GM12874 (cell line): ENCODE data around the gene MICAL2.

Experiments used
- CTCF ChIP-seq: IDR thresholded peaks from 2 replicates; pipeline ENCODE4 v1.5.1; 2011; ENCODE audit warnings: low read depth, mild to moderate bottlenecking, control low read depth, low read length, moderate library complexity; ENCODE audit not compliant: insufficient read depth

Gene MICAL2, protein sequence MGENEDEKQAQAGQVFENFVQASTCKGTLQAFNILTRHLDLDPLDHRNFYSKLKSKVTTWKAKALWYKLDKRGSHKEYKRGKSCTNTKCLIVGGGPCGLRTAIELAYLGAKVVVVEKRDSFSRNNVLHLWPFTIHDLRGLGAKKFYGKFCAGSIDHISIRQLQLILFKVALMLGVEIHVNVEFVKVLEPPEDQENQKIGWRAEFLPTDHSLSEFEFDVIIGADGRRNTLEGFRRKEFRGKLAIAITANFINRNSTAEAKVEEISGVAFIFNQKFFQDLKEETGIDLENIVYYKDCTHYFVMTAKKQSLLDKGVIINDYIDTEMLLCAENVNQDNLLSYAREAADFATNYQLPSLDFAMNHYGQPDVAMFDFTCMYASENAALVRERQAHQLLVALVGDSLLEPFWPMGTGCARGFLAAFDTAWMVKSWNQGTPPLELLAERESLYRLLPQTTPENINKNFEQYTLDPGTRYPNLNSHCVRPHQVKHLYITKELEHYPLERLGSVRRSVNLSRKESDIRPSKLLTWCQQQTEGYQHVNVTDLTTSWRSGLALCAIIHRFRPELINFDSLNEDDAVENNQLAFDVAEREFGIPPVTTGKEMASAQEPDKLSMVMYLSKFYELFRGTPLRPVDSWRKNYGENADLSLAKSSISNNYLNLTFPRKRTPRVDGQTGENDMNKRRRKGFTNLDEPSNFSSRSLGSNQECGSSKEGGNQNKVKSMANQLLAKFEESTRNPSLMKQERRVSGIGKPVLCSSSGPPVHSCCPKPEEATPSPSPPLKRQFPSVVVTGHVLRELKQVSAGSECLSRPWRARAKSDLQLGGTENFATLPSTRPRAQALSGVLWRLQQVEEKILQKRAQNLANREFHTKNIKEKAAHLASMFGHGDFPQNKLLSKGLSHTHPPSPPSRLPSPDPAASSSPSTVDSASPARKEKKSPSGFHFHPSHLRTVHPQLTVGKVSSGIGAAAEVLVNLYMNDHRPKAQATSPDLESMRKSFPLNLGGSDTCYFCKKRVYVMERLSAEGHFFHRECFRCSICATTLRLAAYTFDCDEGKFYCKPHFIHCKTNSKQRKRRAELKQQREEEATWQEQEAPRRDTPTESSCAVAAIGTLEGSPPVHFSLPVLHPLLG

DNA sequence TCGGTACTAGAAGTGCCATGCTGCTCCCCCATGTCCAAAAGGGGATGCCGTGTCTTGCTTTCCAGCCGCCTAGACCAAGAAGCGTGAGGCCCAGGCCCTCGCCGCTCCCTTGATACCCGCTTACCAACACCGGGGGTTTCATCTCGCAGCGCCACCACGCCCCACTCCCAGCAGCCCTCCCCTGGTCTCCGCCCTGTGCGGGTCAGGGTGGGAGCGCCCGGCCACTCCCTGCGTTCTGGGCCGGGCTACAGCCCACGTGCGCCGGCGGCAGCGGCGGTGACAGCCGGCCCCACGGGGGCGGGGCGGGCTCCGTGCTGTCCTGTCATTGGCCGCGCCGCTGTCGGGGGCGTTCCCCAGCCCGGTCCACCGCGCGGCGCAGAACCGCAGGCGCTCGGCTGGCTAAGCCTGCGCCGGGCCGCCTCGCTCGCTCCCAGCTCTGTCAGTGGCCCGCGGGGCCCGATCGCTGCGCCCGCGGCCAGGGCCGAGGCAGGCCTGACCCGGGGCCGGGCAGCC, at the start of gene MICAL2:
MICAL2 (plus strand) TSS at position 390 of the 513 bp plus-strand sequence. CDS start 51,566 bp downstream, outside the sequence.
- no peak for TF ChIP-seq CTCF

DNA sequence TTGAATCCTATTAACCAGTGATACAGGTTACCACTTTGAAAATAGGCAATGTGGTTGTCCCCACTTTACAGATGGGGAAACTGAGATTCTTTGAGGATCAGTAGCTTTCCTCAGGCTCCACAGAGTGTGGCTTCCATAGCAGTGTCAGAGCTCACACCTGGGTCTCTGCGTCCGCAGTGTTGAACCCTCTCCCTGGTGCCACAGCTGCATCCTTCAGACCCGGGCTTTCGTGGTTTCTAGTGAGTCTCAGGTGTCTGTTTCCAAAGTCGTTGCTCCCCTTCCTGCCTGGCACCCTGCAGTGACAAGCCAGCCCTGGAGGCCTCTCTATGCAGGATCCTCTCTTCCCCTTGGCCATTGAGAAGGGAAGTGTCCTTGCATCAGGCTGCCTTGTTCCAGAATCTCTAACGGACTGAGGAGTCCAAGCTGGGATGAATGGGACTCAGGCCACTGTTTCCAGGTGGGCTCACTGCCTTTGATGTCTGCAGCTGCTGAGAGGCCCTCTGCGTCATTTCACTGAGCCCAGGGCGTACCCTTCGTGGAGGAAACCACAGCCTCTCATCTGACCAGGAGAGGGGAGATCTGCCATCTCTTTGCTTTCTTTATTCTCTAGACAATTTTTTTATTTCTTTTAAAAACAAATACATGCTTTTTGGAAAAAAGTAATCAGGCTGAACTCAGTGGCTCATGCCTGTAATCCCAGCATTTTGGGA, 48.4 kb upstream of the MICAL2 start:
- no peak for TF ChIP-seq CTCF

GRCh38 chr11:12063251-12063650, 47.1 kb upstream of the MICAL2 start:
- TF ChIP-seq CTCF, result no peak

DNA sequence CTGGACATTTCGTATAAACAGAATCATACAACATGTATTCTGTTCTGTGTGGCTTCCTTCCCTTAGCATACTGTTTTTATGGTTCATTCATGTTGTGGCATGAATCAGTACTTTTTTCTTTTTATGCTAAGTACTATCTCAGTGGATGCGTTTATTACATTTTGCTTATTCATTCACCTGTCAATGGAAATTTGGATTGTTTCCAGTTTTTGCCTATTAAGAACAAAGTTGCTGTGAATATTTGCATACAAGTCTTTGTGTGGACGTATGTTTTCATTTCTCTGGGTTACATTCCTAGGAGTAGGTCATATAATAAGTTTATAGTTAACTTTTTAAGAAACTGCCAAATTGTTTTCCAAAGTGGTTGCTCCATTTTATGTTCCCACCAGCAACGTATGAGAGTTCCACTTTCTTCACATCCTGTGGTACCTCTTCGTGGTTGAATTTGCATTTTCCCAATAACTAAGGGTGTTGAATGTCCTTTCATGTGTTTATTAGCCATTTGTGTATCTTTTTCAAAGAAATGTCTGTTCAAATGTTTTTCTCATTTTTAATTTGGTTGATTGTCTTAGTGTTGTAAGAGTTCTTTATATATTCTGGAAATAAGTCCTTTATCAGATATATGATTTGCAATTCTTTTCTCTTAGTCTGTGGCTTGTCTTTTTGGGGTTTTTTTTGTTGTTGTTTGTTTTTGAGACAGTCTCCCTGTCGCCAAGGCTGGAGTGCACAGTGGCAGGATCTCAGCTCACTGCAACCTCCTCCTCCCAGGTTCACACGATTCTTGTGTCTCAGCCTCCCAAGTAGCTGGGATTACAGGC, 46.0 kb upstream of the MICAL2 start:
- TF ChIP-seq CTCF, result no peak

DNA sequence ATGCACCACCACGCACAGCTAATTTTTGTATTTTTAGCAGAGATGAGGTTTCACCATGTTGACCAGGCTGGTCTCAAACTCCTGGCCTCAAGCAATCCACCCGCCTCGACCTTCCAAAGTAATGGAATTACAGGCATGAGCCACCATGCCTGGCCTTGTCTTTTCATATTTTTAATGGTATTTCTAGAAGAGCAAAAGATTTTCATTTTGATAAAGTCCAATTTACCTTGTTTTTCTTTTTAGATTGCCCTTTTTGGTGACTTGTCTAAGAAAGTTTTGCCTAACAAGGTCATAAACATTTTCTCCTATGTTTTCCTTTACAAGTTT, 45.5 kb upstream of the MICAL2 start:
- TF ChIP-seq CTCF, result no peak

DNA sequence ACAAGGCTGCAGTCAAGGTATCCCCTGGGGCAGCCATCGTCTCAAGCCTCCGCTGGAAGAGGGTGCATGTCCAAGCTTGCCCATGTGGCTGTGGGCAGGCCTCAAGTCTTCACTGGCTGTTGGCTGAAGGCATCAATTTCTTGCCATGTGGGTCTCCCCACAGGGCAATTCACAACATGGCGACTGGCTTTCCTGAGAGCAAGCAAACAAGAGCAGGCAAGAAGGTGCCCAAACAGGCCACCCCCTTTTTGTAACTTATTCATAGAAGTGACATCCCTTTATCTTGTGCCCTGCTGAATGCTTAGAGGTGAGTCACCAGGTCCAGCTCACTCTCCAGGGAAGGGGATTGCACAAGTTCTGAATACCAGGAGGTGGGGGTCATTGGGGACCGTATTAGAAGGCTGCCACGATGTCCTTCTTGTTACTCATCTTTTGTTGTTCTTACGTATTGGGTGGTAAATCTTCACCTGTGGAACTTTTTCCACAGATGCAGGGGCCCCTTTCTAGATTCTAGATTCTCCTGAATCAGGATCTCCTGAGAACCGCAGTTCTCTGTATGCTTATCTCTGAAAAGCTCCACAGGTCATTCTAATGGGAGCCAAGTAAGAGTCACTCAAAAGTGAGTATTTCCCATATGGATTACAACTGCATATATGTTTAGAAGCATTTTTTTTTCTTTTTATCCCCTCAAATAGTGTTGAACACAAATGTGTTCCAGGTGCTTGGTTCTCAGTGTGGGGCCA, 44.2 kb upstream of the MICAL2 start:
- TF ChIP-seq CTCF, result no peak
